Kidney (tissue), 14 donors: Measurements from ENCODE around the gene SGCD. TPM values are rescaled to one million over a fixed set of nuclear protein-coding genes. Genes with fewer than 3 reads are reported as not detected.

Experiments
- DNase-seq, 5 donors: peaks; one replicate each; pipeline ENCODE4 v3.0.0-alpha.2; 2013 to 2020
- FAIRE-seq: peaks from 2 replicates; lab custom pipeline; 2012; peaks lifted over from hg19 to GRCh38; lab: Jason Lieb, UNC
- H3K27ac ChIP-seq, 2 donors: one replicate each; pipeline ENCODE4 v1.7.0; 2013; ENCODE audit warnings: low read depth in 2 of 2, low read length in 2 of 2, inconsistent platforms in 1 of 2
- H3K27me3 ChIP-seq: one replicate; pipeline ENCODE4 v1.7.1; 2013; ENCODE audit warnings: low read length, inconsistent platforms; ENCODE audit not compliant: control insufficient read depth, insufficient read depth
- H3K36me3 ChIP-seq, 3 donors: one replicate each; pipeline versions ENCODE4 v1.7.0 to v1.7.1; 2013; ENCODE audit warnings: low read length in 3 of 3, control low read depth in 1 of 3, inconsistent platforms in 1 of 3; ENCODE audit not compliant: insufficient read depth in 3 of 3, control insufficient read depth in 2 of 3
- H3K4me1 ChIP-seq, 3 donors: one replicate each; pipeline versions ENCODE4 v1.7.0 to v1.7.1; 2013; ENCODE audit warnings: low read length in 3 of 3, inconsistent platforms in 1 of 3, low read depth in 1 of 3; ENCODE audit not compliant: control insufficient read depth in 2 of 3, insufficient read depth in 2 of 3
- H3K4me3 ChIP-seq, 3 donors: one replicate each; pipeline versions ENCODE4 v1.7.0 to v1.8.1; 2013; ENCODE audit warnings: low read length in 3 of 3, control low read depth in 1 of 3, inconsistent platforms in 1 of 3
- H3K9ac ChIP-seq, 3 donors: one replicate each; pipeline versions ENCODE4 v1.7.0 to v1.7.1; 2013; ENCODE audit warnings: low read length in 3 of 3, control low read depth in 1 of 3, inconsistent platforms in 1 of 3
- H3K9me3 ChIP-seq, 3 donors: one replicate each; pipeline versions ENCODE4 v1.7.0 to v1.7.1; 2013; ENCODE audit warnings: low read length in 3 of 3, control low read depth in 1 of 3, inconsistent platforms in 1 of 3; ENCODE audit not compliant: control insufficient read depth in 2 of 3, insufficient read depth in 1 of 3
- intact Hi-C: fragments of 100-400 bp; cut with DNase I; formaldehyde crosslinking; loops from one replicate; pipeline ENCODE4 v1.11.1; 2022
- polyA plus RNA-seq: library from polyadenylated mRNA; stranded (reverse); fragments of 350-450 nt; fragmentation: Illumina TruSeq; extraction: RNeasy Lipid Tissue Mini Kit (QIAGEN cat#74804); gene quantifications from one replicate; pipeline ENCODE4 v1.2.3, GENCODE V29; 2014; ENCODE audit warnings: low read depth, low replicate concordance; ENCODE audit not compliant: insufficient read depth
- total RNA-seq: library from RNA; stranded (reverse); fragmentation: NEBNext Ultra II Directional; extraction: Animal tissue kit (Norgen Biotek cat#: 25700); gene quantifications from one replicate; pipeline ENCODE4 v1.2.1, GENCODE V29; 2021
- TF ChIP-seq, protein P1 (sequence below): IDR thresholded peaks from 3 replicates; pipeline ENCODE4 v1.5.1; 2012; ENCODE audit warnings: mild to moderate bottlenecking, moderate library complexity, borderline replicate concordance; ENCODE audit not compliant: insufficient read depth; ENCODE audit errors: extremely low read depth
- donor health status: control.
- donor health status: control.
- donor health status: control.
- donor health status: control.
- donor health status: control.
- donor health status: DM: yes; HTN: yes; CAD: no.
- donor health status: Normal renal cell carcinoma (clear cell type).

The SGCD gene
- total and polyA plus RNA-seq, 2 donors from 2014 or later = 0.99 to 2.7 TPM

DNA sequence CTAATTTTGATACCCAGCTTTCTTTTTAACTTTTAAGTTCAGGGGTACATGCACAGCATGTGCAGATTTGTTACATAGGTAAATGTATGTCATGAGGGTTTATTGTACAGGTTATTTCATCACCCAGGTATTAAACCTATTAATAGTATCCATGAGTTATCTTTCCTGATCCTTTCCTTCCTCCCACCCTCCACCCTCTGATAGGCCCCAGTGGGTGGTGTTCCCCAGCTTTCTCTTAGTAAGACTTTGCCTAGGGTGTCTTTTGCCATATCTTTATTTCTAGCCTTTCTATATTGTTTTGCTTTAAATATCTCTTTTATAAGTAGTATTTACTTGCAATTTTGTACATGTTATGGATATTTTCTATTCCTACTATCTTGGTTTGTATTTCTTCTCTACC is 243.7 kb downstream of the SGCD start:
- no peaks in the 10 kb centered on the region for H3K36me3 ChIP-seq
- H3K27me3 ChIP-seq = no peaks in the 10 kb centered on the region
- H3K4me1 ChIP-seq = no peaks in the 10 kb centered on the region
- FAIRE-seq = no peak
- intact Hi-C loops = no loop called here
- no peak for DNase-seq
- TF ChIP-seq, protein P1, sequence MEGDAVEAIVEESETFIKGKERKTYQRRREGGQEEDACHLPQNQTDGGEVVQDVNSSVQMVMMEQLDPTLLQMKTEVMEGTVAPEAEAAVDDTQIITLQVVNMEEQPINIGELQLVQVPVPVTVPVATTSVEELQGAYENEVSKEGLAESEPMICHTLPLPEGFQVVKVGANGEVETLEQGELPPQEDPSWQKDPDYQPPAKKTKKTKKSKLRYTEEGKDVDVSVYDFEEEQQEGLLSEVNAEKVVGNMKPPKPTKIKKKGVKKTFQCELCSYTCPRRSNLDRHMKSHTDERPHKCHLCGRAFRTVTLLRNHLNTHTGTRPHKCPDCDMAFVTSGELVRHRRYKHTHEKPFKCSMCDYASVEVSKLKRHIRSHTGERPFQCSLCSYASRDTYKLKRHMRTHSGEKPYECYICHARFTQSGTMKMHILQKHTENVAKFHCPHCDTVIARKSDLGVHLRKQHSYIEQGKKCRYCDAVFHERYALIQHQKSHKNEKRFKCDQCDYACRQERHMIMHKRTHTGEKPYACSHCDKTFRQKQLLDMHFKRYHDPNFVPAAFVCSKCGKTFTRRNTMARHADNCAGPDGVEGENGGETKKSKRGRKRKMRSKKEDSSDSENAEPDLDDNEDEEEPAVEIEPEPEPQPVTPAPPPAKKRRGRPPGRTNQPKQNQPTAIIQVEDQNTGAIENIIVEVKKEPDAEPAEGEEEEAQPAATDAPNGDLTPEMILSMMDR = no peak
- no peak overlapping the region for H3K27ac ChIP-seq
- no peaks in the 10 kb centered on the region for H3K9me3 ChIP-seq
- H3K9ac ChIP-seq = no peak overlapping the region
- no peak overlapping the region for H3K4me3 ChIP-seq

DNA sequence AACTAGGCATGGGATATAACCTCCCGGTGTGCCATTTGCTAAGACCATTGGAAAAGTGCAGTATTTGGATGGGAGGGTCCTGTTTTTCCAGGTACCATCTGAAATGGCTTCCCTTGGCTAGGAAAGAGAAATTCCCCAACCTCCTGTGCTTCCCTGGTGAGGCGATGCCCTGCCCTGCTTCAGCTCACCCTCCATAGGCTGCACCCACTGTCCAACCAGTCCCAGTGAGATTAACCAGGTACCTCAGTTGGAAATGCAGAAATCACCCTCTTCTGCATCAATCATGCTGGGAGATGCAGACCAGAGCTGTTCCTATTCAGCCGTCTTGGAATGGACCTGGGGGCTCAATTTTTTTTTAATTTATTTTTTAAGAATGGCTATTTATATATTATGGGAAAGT is 254.8 kb downstream of the SGCD start:
- intact Hi-C loops = no loop called here
- FAIRE-seq = no peak
- no peak overlapping the region for H3K27ac ChIP-seq

DNA sequence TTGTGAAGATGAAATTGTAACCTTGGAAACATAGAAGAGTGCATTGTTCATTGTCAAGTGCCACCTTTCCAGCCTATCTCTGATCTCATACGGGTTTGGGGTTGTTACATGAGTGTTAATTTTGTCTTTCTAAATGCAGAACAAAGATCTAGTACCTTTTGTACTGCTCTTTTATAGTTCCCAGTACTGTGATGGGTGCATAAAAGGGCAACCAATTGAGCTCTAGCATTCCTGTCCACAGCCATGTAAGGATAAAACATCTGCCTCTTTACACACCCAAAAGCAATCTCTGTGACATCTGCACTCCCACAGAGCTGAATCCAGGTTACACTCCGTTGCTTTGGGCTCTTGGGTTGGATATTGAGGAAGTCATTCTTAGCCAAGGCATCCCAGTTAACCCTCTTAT is 255.2 kb downstream of the SGCD start:
- intact Hi-C loops = no loop called here
- no peak overlapping the region for H3K27ac ChIP-seq
- H3K4me1 ChIP-seq = no peaks in the 10 kb centered on the region
- TF ChIP-seq, protein P1 = no peak
- no peak overlapping the region for H3K4me3 ChIP-seq
- H3K27me3 ChIP-seq = no peaks in the 10 kb centered on the region
- no peak for DNase-seq
- no peak overlapping the region for H3K9ac ChIP-seq
- H3K36me3 ChIP-seq = no peaks in the 10 kb centered on the region
- no peaks in the 10 kb centered on the region for H3K9me3 ChIP-seq
- FAIRE-seq = no peak

More for the DNA sequence above, 254.8 kb downstream of the SGCD start:
- Histone ChIP-seq H3K9me3 (no peaks in the 10 kb centered on the region), H3K4me3 (no peak overlapping the region), H3K27me3 (no peaks in the 10 kb centered on the region), H3K36me3 (no peaks in the 10 kb centered on the region), H3K9ac (no peak overlapping the region), H3K4me1 (no peaks in the 10 kb centered on the region)
- TF ChIP-seq, protein P1 = no peak
- DNase-seq = no peak

DNA sequence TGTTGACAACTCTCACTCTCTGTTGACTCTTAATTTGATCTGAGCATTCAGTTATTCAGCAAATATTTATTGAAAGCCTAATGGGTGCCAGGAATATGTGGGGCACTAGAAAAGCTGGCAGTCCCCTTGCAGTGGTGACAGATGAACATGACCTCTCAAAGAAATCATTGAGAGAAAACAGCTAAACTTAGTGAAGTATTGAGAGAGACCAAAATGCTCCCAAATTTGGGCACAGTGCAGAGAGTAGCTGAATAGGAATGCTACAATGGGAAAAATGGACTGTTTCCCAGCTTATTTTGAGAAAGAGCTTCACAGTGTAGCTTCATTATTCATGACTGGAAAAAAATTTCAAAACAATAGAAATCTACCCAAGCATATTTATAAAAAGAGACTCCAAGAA is 257.9 kb downstream of the SGCD start:
- TF ChIP-seq, protein P1 = no peak
- no peak overlapping the region for H3K4me3 ChIP-seq
- H3K36me3 ChIP-seq = no peaks in the 10 kb centered on the region
- intact Hi-C loops = no loop called here
- no peaks in the 10 kb centered on the region for H3K9me3 ChIP-seq
- H3K9ac ChIP-seq = no peak overlapping the region
- no peaks in the 10 kb centered on the region for H3K4me1 ChIP-seq
- FAIRE-seq (no peak), DNase-seq (no peak)
- no peaks in the 10 kb centered on the region for H3K27me3 ChIP-seq
- H3K27ac ChIP-seq = no peak overlapping the region
